ENCODE measurements around the gene TLR8. TPM values are rescaled to one million over a fixed set of nuclear protein-coding genes. Genes with fewer than 3 reads are reported as not detected.

Gene TLR8
- total and polyA plus RNA-seq, 2 of the 4 experiments (the other 2 are of a cell fraction), result not detected

- no peak for TF ChIP-seq NFE2L2 (IDR thresholded peaks at IDR 0.05; ENCODE audit: low read depth, low read length)
- TF ChIP-seq SMC3 (IDR thresholded peaks at IDR 0.05; ENCODE audit: low read depth, low read length), result no peak
- TF ChIP-seq RFX5 (IDR thresholded peaks at IDR 0.05; ENCODE audit: low read depth, low read length), result no peak
- no peak for TF ChIP-seq POLR2A (IDR thresholded peaks at IDR 0.05; ENCODE audit: low read depth, low read length)
- no peak for TF ChIP-seq MAFK (IDR thresholded peaks at IDR 0.05; ENCODE audit: low read depth, low read length)
- TF ChIP-seq RCOR1 (IDR thresholded peaks at IDR 0.05; ENCODE audit: insufficient replicate concordance, low read length), result no peak
- no peak for TF ChIP-seq CEBPB (IDR thresholded peaks at IDR 0.05; ENCODE audit: low read depth, low read length)
- no peak for TF ChIP-seq RAD21 (IDR thresholded peaks at IDR 0.05; ENCODE audit: low read length)
- no peak for TF ChIP-seq FOS (IDR thresholded peaks at IDR 0.05; ENCODE audit: low read depth, low read length)
- TF ChIP-seq MXI1 (IDR thresholded peaks at IDR 0.05; ENCODE audit: borderline replicate concordance, low read depth, low read length), result no peak
- no peak for TF ChIP-seq CHD1 (IDR thresholded peaks at IDR 0.05; ENCODE audit: low read depth, low read length)
- no peak for TF ChIP-seq USF2 (IDR thresholded peaks at IDR 0.05; ENCODE audit: low read depth, low read length)
- no peak for TF ChIP-seq BHLHE40 (IDR thresholded peaks at IDR 0.05; ENCODE audit: low read depth, low read length)
- TF ChIP-seq CTCF (conservative IDR thresholded peaks at IDR 0.05; ENCODE audit: low read depth, low read length), result no peak
- no peak for TF ChIP-seq MAZ (IDR thresholded peaks at IDR 0.05; ENCODE audit: borderline replicate concordance, low read depth, low read length)
- TF ChIP-seq ELK1 (IDR thresholded peaks at IDR 0.05; ENCODE audit: borderline replicate concordance, low read depth, low read length), result no peak
- Histone ChIP-seq H2AFZ (replicated peaks; ENCODE audit: low read length, poor library complexity) (no peak overlapping the region), H3K4me1 (ENCODE audit: control insufficient read depth, insufficient read depth, low read length) (no peaks in the 10 kb centered on the region), H3K4ac (ENCODE audit: low read depth, low read length) (no peak overlapping the region), H3K27ac (ENCODE audit: insufficient read depth, low read length) (no peak overlapping the region), H3K27me3 (ENCODE audit: control insufficient read depth, insufficient read depth, low read length) (no peaks in the 10 kb centered on the region; the same call in 1 of the 2 replicates), H4K8ac (ENCODE audit: low read depth in 2 of 2, low read length in 2 of 2) (no peak overlapping the region), H2AK5ac (ENCODE audit: low read depth, low read length) (no peak overlapping the region), H2AK9ac (replicated peaks; ENCODE audit: low read depth, low read length, poor library complexity) (no peak overlapping the region), H2BK5ac (ENCODE audit: low read depth, low read length, poor library complexity, severe bottlenecking) (no peak overlapping the region), H3K9ac (ENCODE audit: low read depth, low read length) (no peak overlapping the region), H3K18ac (ENCODE audit: low read depth, low read length) (no peak overlapping the region), H3K79me1 (ENCODE audit: low read depth in 1 of 2, low read length in 2 of 2) (no peaks in the 10 kb centered on the region), H3K9me3 (ENCODE audit: control insufficient read depth, insufficient read depth, low read length) (no peaks in the 10 kb centered on the region), H4K91ac (ENCODE audit: insufficient read depth, low read depth, low read length) (no peak overlapping the region), H4K20me1 (ENCODE audit: insufficient read depth, low read length) (no peaks in the 10 kb centered on the region), H3K9me1 (ENCODE audit: insufficient read depth, low read length) (no peaks in the 10 kb centered on the region), H3K23ac (ENCODE audit: low read depth, low read length) (no peak overlapping the region), H3K14ac (replicated peaks; ENCODE audit: low read depth, low read length) (no peak overlapping the region), H2BK20ac (ENCODE audit: low read depth, low read length) (no peak overlapping the region), H2BK15ac (ENCODE audit: low read depth, low read length) (no peak overlapping the region), H4K5ac (ENCODE audit: low read depth, low read length) (no peak overlapping the region), H3K36me3 (ENCODE audit: control insufficient read depth, insufficient read depth, low read length) (no peaks in the 10 kb centered on the region), H2BK120ac (ENCODE audit: low read depth, low read length) (no peak overlapping the region), H3K4me3 (ENCODE audit: insufficient read depth, low read depth, low read length) (no peak overlapping the region), H3K56ac (ENCODE audit: extremely low read depth, insufficient read depth, low read length) (no peak overlapping the region), H3K4me2 (ENCODE audit: low read depth, low read length) (no peak overlapping the region)
- POLR2A ChIA-PET (ENCODE audit: unreplicated experiment), result no interaction called here
- dilution Hi-C loops (cut with HindIII; ENCODE audit: low sequenced_read_pairs, unreplicated experiment), result no loop called here
- intact Hi-C loops (cut with micrococcal nuclease), result no loop called here
- in situ Hi-C loops (cut with MboI; ENCODE audit: low sequenced_read_pairs), result no loop called here
- CTCF ChIA-PET, result no interaction called here
- BruUV-seq (replicated peaks), result no TSS peak
- ATAC-seq (ENCODE audit: low read depth), result no peak
- DNase-seq, result no peak
- WGBS, 2 experiments (ENCODE audit: extremely low coverage in 2 of 2, insufficient read length in 1 of 2), result no CpG with 5 or more reads among the region's 10 CpGs
Observed at GRCh38 chrX:12910423-12911121, 4.2 kb downstream of the TLR8 start.

Measured in IMR-90 (cell line).